ENCODE measurements around the gene USP20.

USP20 gene

DNA sequence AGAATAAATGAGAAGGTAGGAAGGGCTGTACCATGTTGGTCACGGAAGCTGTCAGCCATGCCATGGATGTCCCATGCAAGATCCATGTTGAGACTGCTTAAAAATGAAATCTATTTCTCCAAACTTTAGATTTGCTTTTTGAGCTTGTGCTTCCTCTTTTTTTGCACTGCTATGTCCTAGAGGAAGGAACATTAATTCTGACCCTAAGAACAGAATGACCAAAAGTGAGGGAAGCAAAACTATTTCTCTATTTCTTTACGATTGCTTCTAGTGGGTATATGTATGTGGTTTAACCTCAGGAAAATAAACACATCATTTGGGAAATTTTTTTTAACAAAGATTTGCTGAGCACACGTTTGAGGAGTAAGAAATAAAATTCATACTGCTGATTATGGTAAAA is 84.6 kb downstream of the USP20 start:
- no peak for DNase-seq (ENCODE audit: low read depth)

DNA sequence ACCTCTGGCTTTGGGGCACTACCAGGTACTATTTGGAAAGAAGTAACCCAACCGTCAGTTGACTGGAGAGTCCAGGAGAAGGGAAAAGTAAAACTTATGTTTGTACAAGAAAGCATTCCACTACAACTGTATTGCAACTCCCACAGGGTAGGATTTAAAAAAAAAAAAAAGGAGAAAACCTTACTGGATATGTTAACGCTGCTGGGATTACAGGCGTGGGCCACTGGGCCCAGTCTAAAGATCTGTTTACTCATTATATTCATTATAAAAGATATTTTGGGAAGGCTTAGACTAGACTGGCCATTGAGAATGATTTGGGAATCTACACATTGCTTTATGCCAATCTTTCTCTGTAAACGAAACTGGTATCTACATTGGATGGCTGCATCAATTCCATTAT is 86.6 kb downstream of the USP20 start:
- no peak for DNase-seq (ENCODE audit: low read depth)

GRCh38 chr9:129923589-129923988 is 88.3 kb downstream of the USP20 start:
- DNase-seq (ENCODE audit: low read depth): no peak

DNA sequence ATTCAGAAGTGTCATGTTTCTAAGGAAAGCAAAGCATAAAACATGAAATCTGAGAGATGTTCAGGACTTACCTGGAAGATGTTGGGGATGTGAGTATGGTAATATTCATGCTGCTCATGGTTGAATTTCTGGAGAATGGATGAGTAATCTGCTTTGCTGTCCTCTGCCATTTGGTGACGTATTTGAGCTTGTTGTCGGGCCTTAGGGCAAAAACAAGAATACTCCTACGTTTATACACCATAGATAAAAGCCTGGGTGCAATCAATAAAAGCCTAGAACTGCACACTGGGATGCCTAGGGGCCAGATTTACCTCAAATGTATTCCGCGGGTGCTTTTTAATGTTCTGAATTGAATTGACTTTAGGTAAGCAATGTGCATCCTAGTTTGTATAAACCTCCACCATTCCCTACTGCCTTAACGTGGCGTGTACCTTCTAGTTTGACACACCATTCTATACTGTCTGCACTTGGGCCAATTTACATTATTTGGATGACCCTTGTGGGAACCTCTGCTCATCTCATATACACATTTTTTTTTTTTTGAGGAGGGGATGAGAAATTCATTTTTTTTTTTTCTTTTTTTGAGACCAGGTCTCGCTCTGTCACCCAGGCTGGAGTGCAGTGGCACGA is 94.4 kb downstream of the USP20 start:
- DNase-seq (ENCODE audit: low read depth): no peak

DNA sequence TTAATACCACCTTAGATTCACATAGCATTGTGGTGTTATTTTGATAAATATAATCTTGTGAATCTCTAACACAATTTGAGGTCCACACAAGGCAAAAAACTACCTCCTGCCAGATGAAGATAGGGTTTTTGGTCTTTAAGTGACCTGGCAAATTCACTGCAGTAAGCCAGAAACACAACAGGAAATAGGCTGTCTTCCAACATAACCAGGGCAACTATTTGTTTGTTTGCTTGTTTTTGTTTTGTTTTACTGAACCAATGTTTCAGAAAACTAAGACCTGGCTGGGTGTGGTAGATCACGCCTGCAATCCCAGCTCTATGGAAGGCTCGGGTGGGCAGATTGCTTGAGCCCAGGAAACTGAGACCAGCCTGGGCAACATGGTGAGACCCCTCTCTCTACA is 95.5 kb downstream of the USP20 start:
- DNase-seq (ENCODE audit: low read depth): no peak
